ENCODE data around the gene RANBP17. TPM values are rescaled to one million over a fixed set of nuclear protein-coding genes. Genes with fewer than 3 reads are reported as not detected.
A peak's percentile ranks its signal among the peaks of the same experiment; 100 is the strongest.

Gene RANBP17
- total and polyA plus RNA-seq, 2 of the 4 experiments (the other 2 are of a cell fraction), result 8.2 to 29.0 TPM

- POLR2A ChIA-PET (ENCODE audit: unreplicated experiment), result no interaction called here
- Histone ChIP-seq H3K14ac (replicated peaks; ENCODE audit: low read depth, low read length) (no peak overlapping the region), H3K23ac (ENCODE audit: low read depth, low read length) (no peak overlapping the region), H2BK15ac (ENCODE audit: low read depth, low read length) (no peak overlapping the region), H3K4me3 (ENCODE audit: insufficient read depth, low read depth, low read length) (no peak overlapping the region), H3K18ac (ENCODE audit: low read depth, low read length) (no peak overlapping the region), H3K36me3 (ENCODE audit: control insufficient read depth, insufficient read depth, low read length) (peaks cover 4% of the 10 kb centered on the region; the same call in 1 of the 2 replicates), H4K20me1 (ENCODE audit: insufficient read depth, low read length) (no peaks in the 10 kb centered on the region), H3K9me1 (ENCODE audit: insufficient read depth, low read length) (0 out of 2 replicates have a peak, but pooled peaks cover 3% of the 10 kb centered on the region), H2BK20ac (ENCODE audit: low read depth, low read length) (no peak overlapping the region), H2AFZ (replicated peaks; ENCODE audit: low read length, poor library complexity) (no peak overlapping the region), H3K27me3 (ENCODE audit: control insufficient read depth, insufficient read depth, low read length) (no peaks in the 10 kb centered on the region), H4K8ac (ENCODE audit: low read depth in 2 of 2, low read length in 2 of 2) (no peak overlapping the region), H3K4ac (ENCODE audit: low read depth, low read length) (no peak overlapping the region), H2BK5ac (ENCODE audit: low read depth, low read length, poor library complexity, severe bottlenecking) (no peak overlapping the region), H3K27ac (ENCODE audit: insufficient read depth, low read length) (no peak overlapping the region), H3K79me1 (ENCODE audit: low read depth in 1 of 2, low read length in 2 of 2) (no peaks in the 10 kb centered on the region), H2AK5ac (ENCODE audit: low read depth, low read length) (no peak overlapping the region), H2BK120ac (ENCODE audit: low read depth, low read length) (no peak overlapping the region), H3K56ac (ENCODE audit: extremely low read depth, insufficient read depth, low read length) (no peak overlapping the region), H3K4me2 (ENCODE audit: low read depth, low read length) (no peak overlapping the region), H4K5ac (ENCODE audit: low read depth, low read length) (no peak overlapping the region), H2AK9ac (replicated peaks; ENCODE audit: low read depth, low read length, poor library complexity) (no peak overlapping the region), H4K91ac (ENCODE audit: insufficient read depth, low read depth, low read length) (no peak overlapping the region), H3K9me3 (ENCODE audit: control insufficient read depth, insufficient read depth, low read length) (no peaks in the 10 kb centered on the region), H3K4me1 (ENCODE audit: control insufficient read depth, insufficient read depth, low read length) (peaks cover 8% of the 10 kb centered on the region), H3K9ac (ENCODE audit: low read depth, low read length) (no peak overlapping the region)
- intact Hi-C loops (cut with micrococcal nuclease), result no loop called here
- dilution Hi-C loops (cut with HindIII; ENCODE audit: low sequenced_read_pairs, unreplicated experiment), result no loop called here
- in situ Hi-C loops (cut with MboI; ENCODE audit: low sequenced_read_pairs), result no loop called here
- CTCF ChIA-PET, result no interaction called here
- ATAC-seq (ENCODE audit: low read depth), result peak; percentile 63
- TF ChIP-seq MAZ (IDR thresholded peaks at IDR 0.05; ENCODE audit: borderline replicate concordance, low read depth, low read length), result no peak
- no peak for TF ChIP-seq POLR2A (IDR thresholded peaks at IDR 0.05; ENCODE audit: low read depth, low read length)
- peak; percentile 24 for DNase-seq
- no TSS peak for BruUV-seq (replicated peaks)
- WGBS, 2 experiments (ENCODE audit: extremely low coverage in 2 of 2, insufficient read length in 1 of 2), result 67% methylated on average over 1 of the region's 1 CpG; no CpG with 5 or more reads in 1 of the 2 experiments
These were observed 433.5 kb downstream of the RANBP17 start for GRCh38 chr5:171295299-171295698.

Measured in IMR-90 (cell line).